H9 (cell line): ENCODE results near the gene PDZK1IP1. TPM values are rescaled to one million over a fixed set of nuclear protein-coding genes. Genes with fewer than 3 reads are reported as not detected.

ENCODE experiments used
- DNase-seq: peaks from one replicate; pipeline ENCODE4 v3.0.0-alpha.2; 2017
- H2AFZ ChIP-seq: one replicate; pipeline ENCODE4 v1.6.1; 2013; ENCODE audit warnings: mild to moderate bottlenecking, low read length, control low read depth, moderate library complexity
- H2AK5ac ChIP-seq: 2 replicates; pipeline ENCODE4 v1.6.1; 2013; ENCODE audit warnings: low read length, control low read depth, mixed read lengths; ENCODE audit not compliant: insufficient read length
- H2BK120ac ChIP-seq: one replicate; pipeline ENCODE4 v1.6.1; 2013; ENCODE audit warnings: low read depth, mild to moderate bottlenecking, low read length, control low read depth, inconsistent platforms; ENCODE audit not compliant: poor library complexity, severe bottlenecking
- H2BK12ac ChIP-seq: 2 replicates; pipeline ENCODE4 v1.6.1; 2013; ENCODE audit warnings: low read length, control low read depth, mixed read lengths, low read depth; ENCODE audit not compliant: insufficient read length
- H2BK15ac ChIP-seq: 2 replicates; pipeline ENCODE4 v1.6.1; 2013; ENCODE audit warnings: low read depth, low read length, control low read depth
- H2BK20ac ChIP-seq: one replicate; pipeline ENCODE4 v1.6.1; 2013; ENCODE audit warnings: low read depth, mild to moderate bottlenecking, low read length, control low read depth, inconsistent platforms; ENCODE audit not compliant: poor library complexity, severe bottlenecking
- H2BK5ac ChIP-seq: 2 replicates; pipeline ENCODE4 v1.6.1; 2013; ENCODE audit warnings: low read length, control low read depth, mixed read lengths; ENCODE audit not compliant: insufficient read length
- H3K14ac ChIP-seq: 2 replicates; pipeline ENCODE4 v1.6.1; 2013; ENCODE audit warnings: low read length, control low read depth; ENCODE audit not compliant: insufficient read depth
- H3K18ac ChIP-seq: 2 replicates; pipeline ENCODE4 v1.6.1; 2013; ENCODE audit warnings: low read depth, mild to moderate bottlenecking, mixed read lengths, low read length, control low read depth; ENCODE audit not compliant: insufficient read length
- H3K23ac ChIP-seq: 2 replicates; pipeline ENCODE4 v1.6.1; 2013; ENCODE audit warnings: low read length, control low read depth, mixed read lengths, low read depth; ENCODE audit not compliant: insufficient read length
- H3K23me2 ChIP-seq: 2 replicates; pipeline ENCODE4 v1.6.1; 2013; ENCODE audit warnings: low read depth, mild to moderate bottlenecking, mixed read lengths, low read length, control low read depth; ENCODE audit not compliant: insufficient read length, poor library complexity, severe bottlenecking
- H3K27ac ChIP-seq: 2 replicates; pipeline ENCODE4 v1.5.1; 2013; ENCODE audit warnings: low read length, control low read depth, mixed read lengths, low read depth; ENCODE audit not compliant: insufficient read length
- H3K27me3 ChIP-seq: 2 replicates; pipeline ENCODE4 v1.6.1; 2013; ENCODE audit warnings: low read length, control low read depth, inconsistent platforms; ENCODE audit not compliant: insufficient read depth
- H3K4ac ChIP-seq: 2 replicates; pipeline ENCODE4 v1.6.1; 2013; ENCODE audit warnings: low read depth, mild to moderate bottlenecking, control low read depth, inconsistent platforms, low read length, moderate library complexity
- H3K4me1 ChIP-seq: 2 replicates; pipeline ENCODE4 v1.6.1; 2013; ENCODE audit warnings: low read length, control low read depth, inconsistent platforms; ENCODE audit not compliant: insufficient read depth
- H3K4me2 ChIP-seq: 2 replicates; pipeline ENCODE4 v1.6.1; 2013; ENCODE audit warnings: low read length, control low read depth, mixed read lengths; ENCODE audit not compliant: insufficient read length, insufficient read depth
- H3K56ac ChIP-seq: 2 replicates; pipeline ENCODE4 v1.6.1; 2013; ENCODE audit warnings: low read depth, mild to moderate bottlenecking, mixed read lengths, low read length, control low read depth; ENCODE audit not compliant: insufficient read length
- H3K79me1 ChIP-seq: 2 replicates; pipeline ENCODE4 v1.6.1; 2013; ENCODE audit warnings: low read depth, mild to moderate bottlenecking, moderate library complexity, low read length, control low read depth, inconsistent platforms; ENCODE audit not compliant: insufficient read depth, poor library complexity, severe bottlenecking
- H3K79me2 ChIP-seq: 2 replicates; pipeline ENCODE4 v1.6.1; 2013; ENCODE audit warnings: low read length, control low read depth, inconsistent platforms; ENCODE audit not compliant: insufficient read depth
- H3K9ac ChIP-seq: 2 replicates; pipeline ENCODE4 v1.6.1; 2013; ENCODE audit warnings: low read length, control low read depth, mixed read lengths; ENCODE audit not compliant: insufficient read length; ENCODE audit errors: extremely low read depth
- H3K9me3 ChIP-seq: one replicate; pipeline ENCODE4 v1.6.1; 2013; ENCODE audit warnings: low read depth, low read length, inconsistent platforms; ENCODE audit not compliant: control insufficient read depth
- H3T11ph ChIP-seq: one replicate; pipeline ENCODE4 v1.6.1; 2013; ENCODE audit warnings: mild to moderate bottlenecking, low read length, control low read depth, inconsistent platforms
- H4K20me1 ChIP-seq: one replicate; pipeline ENCODE4 v1.6.1; 2013; ENCODE audit not compliant: control insufficient read depth, insufficient read length, insufficient read depth
- H4K5ac ChIP-seq: 2 replicates; pipeline ENCODE4 v1.6.1; 2013; ENCODE audit warnings: low read depth, mild to moderate bottlenecking, mixed read lengths, low read length, control low read depth; ENCODE audit not compliant: insufficient read length
- H4K8ac ChIP-seq: replicated peaks from 2 replicates; pipeline ENCODE4 v1.6.1; 2013; ENCODE audit warnings: low read length, control low read depth, mixed read lengths, low read depth; ENCODE audit not compliant: insufficient read length
- H4K91ac ChIP-seq: 2 replicates; pipeline ENCODE4 v1.6.1; 2013; ENCODE audit warnings: low read depth, mild to moderate bottlenecking, moderate library complexity, mixed read lengths, low read length, control low read depth; ENCODE audit not compliant: insufficient read length
- H3K27ac Mint-ChIP-seq, 3 experiments: 2 replicates in 2 of 3; 3 replicates in 1 of 3; pipeline ENCODE4 v1.8.0; 2020 to 2021; ENCODE audit warnings: mixed read lengths in 3 of 3, mild to moderate bottlenecking in 1 of 3, moderate library complexity in 1 of 3
- H3K27me3 Mint-ChIP-seq: 2 replicates; pipeline ENCODE4 v1.8.0; 2021; ENCODE audit warnings: low read depth, mild to moderate bottlenecking, moderate library complexity, mixed read lengths
- H3K36me3 Mint-ChIP-seq, 3 experiments: 2 replicates in 2 of 3; 3 replicates in 1 of 3; pipeline ENCODE4 v1.8.0; 2020 to 2021; ENCODE audit warnings: low read depth in 3 of 3, mixed read lengths in 3 of 3; ENCODE audit not compliant: insufficient read depth in 1 of 3
- H3K4me1 Mint-ChIP-seq, 2 experiments: 2 replicates each; pipeline ENCODE4 v1.8.0; 2020; ENCODE audit warnings: mixed read lengths in 2 of 2
- H3K4me3 Mint-ChIP-seq, 2 experiments: 2 replicates in 1 of 2; 3 replicates in 1 of 2; pipeline ENCODE4 v1.8.0; 2020 to 2021; ENCODE audit warnings: mild to moderate bottlenecking in 2 of 2, mixed read lengths in 2 of 2, moderate library complexity in 1 of 2
- H3K9me3 Mint-ChIP-seq, 2 experiments: 2 replicates in 1 of 2; 3 replicates in 1 of 2; pipeline ENCODE4 v1.8.0; 2020; ENCODE audit warnings: mild to moderate bottlenecking in 2 of 2, mixed read lengths in 2 of 2, moderate library complexity in 1 of 2
- WGBS: extraction: QIAGEN DNeasy Blood & Tissue Kit; methylation state at CpG from one replicate; pipeline ENCODE4 v1.1.7; 2013; ENCODE audit warnings: missing lambda C conversion rate, low lambda C conversion rate, mixed read lengths; ENCODE audit not compliant: insufficient read length; ENCODE audit errors: extremely low coverage; 5-methylcytosine and 5-hydroxymethylcytosine counted together
- total RNA-seq: library from RNA; stranded (reverse); gene quantifications from 2 replicates; pipeline ENCODE4 v1.2.1, GENCODE V29; 2021
- TF ChIP-seq, protein P1 (sequence below): fragments of 200-600 bp; sonication (generic); conservative IDR thresholded peaks from 3 replicates; pipeline ENCODE4 v1.8.0; 2021; ENCODE audit warnings: antibody characterized with exemption, mild to moderate bottlenecking

Gene PDZK1IP1
- total RNA-seq, 1 experiment from 2014 or later: not detected

DNA sequence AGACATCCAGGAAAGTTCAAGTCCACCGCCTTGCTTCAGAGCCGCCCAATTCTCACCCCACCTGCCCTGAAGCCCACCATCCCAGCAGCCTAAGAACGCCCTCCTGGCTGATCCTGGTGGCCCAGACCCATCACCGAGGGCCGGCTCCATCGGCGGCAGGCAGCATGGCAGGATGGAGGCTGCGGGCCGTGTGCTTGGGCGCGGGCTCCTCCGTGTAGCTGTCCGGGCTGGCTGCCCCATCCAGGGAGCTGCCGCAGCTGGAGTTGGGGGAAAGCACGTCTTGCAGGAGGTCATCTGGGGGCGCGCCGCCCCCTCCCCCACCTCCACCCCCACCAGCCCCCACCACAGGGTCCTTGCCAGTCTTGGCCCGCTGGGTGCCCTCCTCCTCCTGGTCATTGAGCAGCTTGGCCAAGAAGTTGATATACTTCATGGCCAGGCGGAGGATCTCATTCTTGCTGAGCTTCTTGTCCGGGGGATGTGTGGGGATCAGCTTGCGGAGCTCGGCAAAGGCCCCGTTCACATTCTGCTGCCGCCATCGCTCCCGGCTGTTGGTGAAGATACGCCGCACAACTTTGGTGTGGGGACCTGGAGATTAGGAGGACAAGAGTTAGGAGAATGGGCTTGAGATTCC is 29.9 kb upstream of the PDZK1IP1 start:
- no peak for DNase-seq
- H3K56ac ChIP-seq: no peak overlapping the region
- no peaks in the 10 kb centered on the region for H4K20me1 ChIP-seq
- no peak overlapping the region for H3K9ac ChIP-seq
- H3K79me2 ChIP-seq: no peaks in the 10 kb centered on the region
- no peak overlapping the region for H4K5ac ChIP-seq
- H4K91ac ChIP-seq: no peak overlapping the region
- no peak overlapping the region for H4K8ac ChIP-seq
- no peak overlapping the region for H3K18ac ChIP-seq
- H3K36me3 Mint-ChIP-seq: no peaks in the 10 kb centered on the region
- no peak overlapping the region for H2BK15ac ChIP-seq
- no peak overlapping the region; a peak in 1 of 5 replicates for H3K4me3 Mint-ChIP-seq
- H3T11ph ChIP-seq: no peak overlapping the region
- TF ChIP-seq, protein P1, sequence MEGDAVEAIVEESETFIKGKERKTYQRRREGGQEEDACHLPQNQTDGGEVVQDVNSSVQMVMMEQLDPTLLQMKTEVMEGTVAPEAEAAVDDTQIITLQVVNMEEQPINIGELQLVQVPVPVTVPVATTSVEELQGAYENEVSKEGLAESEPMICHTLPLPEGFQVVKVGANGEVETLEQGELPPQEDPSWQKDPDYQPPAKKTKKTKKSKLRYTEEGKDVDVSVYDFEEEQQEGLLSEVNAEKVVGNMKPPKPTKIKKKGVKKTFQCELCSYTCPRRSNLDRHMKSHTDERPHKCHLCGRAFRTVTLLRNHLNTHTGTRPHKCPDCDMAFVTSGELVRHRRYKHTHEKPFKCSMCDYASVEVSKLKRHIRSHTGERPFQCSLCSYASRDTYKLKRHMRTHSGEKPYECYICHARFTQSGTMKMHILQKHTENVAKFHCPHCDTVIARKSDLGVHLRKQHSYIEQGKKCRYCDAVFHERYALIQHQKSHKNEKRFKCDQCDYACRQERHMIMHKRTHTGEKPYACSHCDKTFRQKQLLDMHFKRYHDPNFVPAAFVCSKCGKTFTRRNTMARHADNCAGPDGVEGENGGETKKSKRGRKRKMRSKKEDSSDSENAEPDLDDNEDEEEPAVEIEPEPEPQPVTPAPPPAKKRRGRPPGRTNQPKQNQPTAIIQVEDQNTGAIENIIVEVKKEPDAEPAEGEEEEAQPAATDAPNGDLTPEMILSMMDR: no peak
- H3K23me2 ChIP-seq: no peaks in the 10 kb centered on the region
- H3K4ac ChIP-seq: no peak overlapping the region
- no peak overlapping the region for H2BK120ac ChIP-seq
- H3K14ac ChIP-seq: no peak overlapping the region
- H3K4me1 ChIP-seq: no peaks in the 10 kb centered on the region; the same call in 1 of the 2 replicates
- H2BK20ac ChIP-seq: no peak overlapping the region
- no peak overlapping the region for H2AK5ac ChIP-seq
- no peak overlapping the region for H2BK5ac ChIP-seq
- no peak overlapping the region for H3K27ac Mint-ChIP-seq
- no peaks in the 10 kb centered on the region for H3K9me3 Mint-ChIP-seq
- no peak overlapping the region for H3K27ac ChIP-seq
- peaks cover 40% of the 10 kb centered on the region for H3K27me3 Mint-ChIP-seq
- WGBS: no CpG with 5 or more reads among the region's 29 CpGs
- H2AFZ ChIP-seq: no peak overlapping the region
- H3K79me1 ChIP-seq: no peaks in the 10 kb centered on the region
- H2BK12ac ChIP-seq: no peak overlapping the region
- peaks cover 49% of the 10 kb centered on the region for H3K27me3 ChIP-seq
- no peaks in the 10 kb centered on the region for H3K4me1 Mint-ChIP-seq
- no peaks in the 10 kb centered on the region for H3K9me3 ChIP-seq
- H3K23ac ChIP-seq: no peak overlapping the region
- no peak overlapping the region for H3K4me2 ChIP-seq
